ENCODE results near the gene SLC26A1.

DNA sequence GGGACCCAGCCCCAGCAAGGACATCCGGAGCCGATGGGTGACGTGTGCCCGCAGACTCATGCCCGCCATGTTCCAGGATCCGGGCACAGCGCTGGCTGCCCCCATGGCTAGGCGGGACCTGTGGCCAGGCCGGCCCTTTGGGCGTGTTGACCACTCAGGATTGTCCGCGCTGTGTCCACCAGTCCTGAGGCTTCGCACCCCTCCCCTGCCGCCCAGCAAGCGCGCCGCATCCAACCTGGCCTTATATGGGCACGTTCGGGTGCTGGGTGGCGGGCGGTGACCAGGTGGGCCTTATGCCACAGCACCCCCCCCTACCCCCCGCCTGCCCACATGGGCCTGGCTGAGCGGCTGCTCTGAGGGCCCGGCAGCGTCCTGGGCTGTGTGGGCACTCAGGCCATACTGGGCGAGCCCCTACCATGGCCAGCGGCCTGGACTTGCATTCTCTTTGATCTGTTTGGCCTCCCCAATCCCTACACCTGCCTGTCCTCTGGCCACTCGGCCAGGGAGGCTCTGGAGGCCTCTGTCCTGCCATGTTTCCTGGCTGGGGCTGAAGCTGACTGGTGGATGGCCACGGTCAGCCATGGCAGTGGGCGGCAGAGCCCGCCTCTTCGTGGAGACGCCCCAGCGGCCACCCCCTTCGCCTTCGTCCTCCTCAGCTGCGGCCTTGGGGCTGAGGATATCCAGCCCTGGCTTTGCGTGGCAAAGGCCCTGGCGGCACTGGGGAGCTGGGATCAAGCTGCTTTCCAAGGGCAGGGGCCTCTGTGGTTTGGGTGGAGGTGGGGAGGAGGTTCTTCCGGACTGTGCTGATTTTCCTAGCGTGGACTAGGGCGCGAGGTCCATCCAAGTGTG, 20.2 kb upstream of the SLC26A1 start:
- TF ChIP-seq, protein P1, sequence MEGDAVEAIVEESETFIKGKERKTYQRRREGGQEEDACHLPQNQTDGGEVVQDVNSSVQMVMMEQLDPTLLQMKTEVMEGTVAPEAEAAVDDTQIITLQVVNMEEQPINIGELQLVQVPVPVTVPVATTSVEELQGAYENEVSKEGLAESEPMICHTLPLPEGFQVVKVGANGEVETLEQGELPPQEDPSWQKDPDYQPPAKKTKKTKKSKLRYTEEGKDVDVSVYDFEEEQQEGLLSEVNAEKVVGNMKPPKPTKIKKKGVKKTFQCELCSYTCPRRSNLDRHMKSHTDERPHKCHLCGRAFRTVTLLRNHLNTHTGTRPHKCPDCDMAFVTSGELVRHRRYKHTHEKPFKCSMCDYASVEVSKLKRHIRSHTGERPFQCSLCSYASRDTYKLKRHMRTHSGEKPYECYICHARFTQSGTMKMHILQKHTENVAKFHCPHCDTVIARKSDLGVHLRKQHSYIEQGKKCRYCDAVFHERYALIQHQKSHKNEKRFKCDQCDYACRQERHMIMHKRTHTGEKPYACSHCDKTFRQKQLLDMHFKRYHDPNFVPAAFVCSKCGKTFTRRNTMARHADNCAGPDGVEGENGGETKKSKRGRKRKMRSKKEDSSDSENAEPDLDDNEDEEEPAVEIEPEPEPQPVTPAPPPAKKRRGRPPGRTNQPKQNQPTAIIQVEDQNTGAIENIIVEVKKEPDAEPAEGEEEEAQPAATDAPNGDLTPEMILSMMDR (IDR thresholded peaks at IDR 0.05): no peak
- no peak for TF ChIP-seq POLR2AphosphoS5 (IDR thresholded peaks at IDR 0.05)

Data from transverse colon (tissue), 4 donors.